SK-N-SH (cell line): ENCODE results near the gene ARHGAP5.

Experiments used
- EP300 ChIP-seq, 2 experiments: IDR thresholded peaks; 2 replicates each; pipeline versions ENCODE4 v1.4.0 to v1.6.1; 2012; ENCODE audit warnings: borderline replicate concordance in 1 of 2, low read depth in 1 of 2, low read length in 1 of 2
- FOXJ3 ChIP-seq: sonication (generic); formaldehyde crosslinking; IDR thresholded peaks from 2 replicates; pipeline ENCODE4 v1.5.1; 2020; ENCODE audit warnings: mild to moderate bottlenecking, missing genetic modification reagents
- REST ChIP-seq: IDR thresholded peaks from 2 replicates; pipeline ENCODE4 v1.6.1; 2012; ENCODE audit warnings: mild to moderate bottlenecking, low read depth, low read length, moderate library complexity
- RXRA ChIP-seq: IDR thresholded peaks from 2 replicates; pipeline ENCODE4 v1.4.0; 2012; ENCODE audit warnings: low read depth, mild to moderate bottlenecking, borderline replicate concordance
- TF ChIP-seq, protein P1 (sequence below): fragments of 200-600 bp; sonication (generic); IDR thresholded peaks from 2 replicates; pipeline ENCODE4 v1.6.1; 2017; ENCODE audit warnings: antibody characterized with exemption, mild to moderate bottlenecking, moderate library complexity

DNA sequence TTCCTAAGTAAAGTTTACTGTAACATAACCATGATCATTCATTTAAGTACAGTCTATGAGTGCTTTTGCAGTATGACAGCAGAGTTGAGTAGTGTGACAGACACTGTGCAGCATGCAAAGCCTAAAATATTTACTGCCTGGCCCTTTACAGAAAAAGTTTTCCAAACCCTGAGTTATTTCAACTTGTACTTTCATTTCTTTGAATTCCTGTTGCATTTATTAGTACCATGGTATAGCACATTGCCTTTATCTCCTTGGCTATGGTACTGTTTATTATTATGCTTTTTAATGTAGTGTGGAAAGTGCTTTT is 6.2 kb downstream of the ARHGAP5 start:
- no peak for TF ChIP-seq EP300 (IDR thresholded peaks at IDR 0.05; ENCODE audit: borderline replicate concordance in 1 of 2, low read depth in 1 of 2, low read length in 1 of 2)
- TF ChIP-seq RXRA, result no peak
- TF ChIP-seq FOXJ3 (CRISPR knock-in tag), result no peak
- TF ChIP-seq REST, result no peak
- TF ChIP-seq, protein P1, sequence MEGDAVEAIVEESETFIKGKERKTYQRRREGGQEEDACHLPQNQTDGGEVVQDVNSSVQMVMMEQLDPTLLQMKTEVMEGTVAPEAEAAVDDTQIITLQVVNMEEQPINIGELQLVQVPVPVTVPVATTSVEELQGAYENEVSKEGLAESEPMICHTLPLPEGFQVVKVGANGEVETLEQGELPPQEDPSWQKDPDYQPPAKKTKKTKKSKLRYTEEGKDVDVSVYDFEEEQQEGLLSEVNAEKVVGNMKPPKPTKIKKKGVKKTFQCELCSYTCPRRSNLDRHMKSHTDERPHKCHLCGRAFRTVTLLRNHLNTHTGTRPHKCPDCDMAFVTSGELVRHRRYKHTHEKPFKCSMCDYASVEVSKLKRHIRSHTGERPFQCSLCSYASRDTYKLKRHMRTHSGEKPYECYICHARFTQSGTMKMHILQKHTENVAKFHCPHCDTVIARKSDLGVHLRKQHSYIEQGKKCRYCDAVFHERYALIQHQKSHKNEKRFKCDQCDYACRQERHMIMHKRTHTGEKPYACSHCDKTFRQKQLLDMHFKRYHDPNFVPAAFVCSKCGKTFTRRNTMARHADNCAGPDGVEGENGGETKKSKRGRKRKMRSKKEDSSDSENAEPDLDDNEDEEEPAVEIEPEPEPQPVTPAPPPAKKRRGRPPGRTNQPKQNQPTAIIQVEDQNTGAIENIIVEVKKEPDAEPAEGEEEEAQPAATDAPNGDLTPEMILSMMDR, result no peak
